SK-N-SH (cell line): Measurements from ENCODE around the gene PRKCD. TPM values are rescaled to one million over a fixed set of nuclear protein-coding genes. Genes with fewer than 3 reads are reported as not detected.

Source experiments
- CTCF ChIA-PET: fragments of 300-600, 350-600 bp; formaldehyde crosslinking; extraction: SDS; loops from one replicate; lab custom pipeline; 2021; lab: Yijun Ruan, JAX
- POLR2A ChIA-PET: fragments of 350-600 bp; sonication (Branson Sonifier 250); formaldehyde crosslinking; extraction: SDS; loops from one replicate; lab custom pipeline; 2020; ENCODE audit warnings: antibody characterized with exemption, inconsistent platforms; lab: Yijun Ruan, JAX
- DNase-seq: peaks from one replicate; pipeline ENCODE4 v3.0.0; 2012
- H2AFZ ChIP-seq: fragments of 200-600 bp; sonication (generic); 2 replicates; pipeline ENCODE4 v1.8.1; 2016; ENCODE audit warnings: antibody characterized with exemption, mild to moderate bottlenecking, low read depth
- H3F3A ChIP-seq: fragments of 200-600 bp; sonication (generic); replicated peaks from 2 replicates; pipeline ENCODE3; 2016; ENCODE audit warnings: antibody characterized with exemption, mild to moderate bottlenecking; ENCODE audit not compliant: insufficient read depth
- H3K27ac ChIP-seq, 2 experiments: fragments of 200-500 bp in 1 of 2; fragments of 200-600 bp in 1 of 2; sonication (Bioruptor generic) in 1 of 2; sonication (generic), shearing (Covaris generic) in 1 of 2; 2 replicates each; pipeline versions ENCODE4 v1.5.1 to v1.6.1; 2014 to 2016; ENCODE audit warnings: low read depth in 2 of 2, inconsistent platforms in 1 of 2, low read length in 1 of 2, mild to moderate bottlenecking in 1 of 2, mixed read lengths in 1 of 2
- H3K27me3 ChIP-seq: fragments of 200-600 bp; sonication (generic), shearing (Covaris generic); 2 replicates; pipeline ENCODE4 v1.6.1; 2016; ENCODE audit warnings: mixed run types; ENCODE audit not compliant: insufficient read depth
- H3K36me3 ChIP-seq, 2 experiments: fragments of 200-500 bp in 1 of 2; fragments of 200-600 bp in 1 of 2; sonication (Bioruptor generic) in 1 of 2; sonication (generic) in 1 of 2; replicated peaks in 1 of 2; 2 replicates each; pipeline versions ENCODE3 to v1.5.1; 2014 to 2016; ENCODE audit warnings: low read length in 1 of 2, mild to moderate bottlenecking in 1 of 2; ENCODE audit not compliant: insufficient read depth in 2 of 2, control insufficient read depth in 1 of 2
- H3K4me1 ChIP-seq, 2 experiments: fragments of 200-500 bp in 1 of 2; fragments of 200-600 bp in 1 of 2; sonication (Bioruptor generic) in 1 of 2; sonication (generic), shearing (Covaris generic) in 1 of 2; 2 replicates each; pipeline versions ENCODE4 v1.5.1 to v1.6.1; 2014 to 2016; ENCODE audit warnings: low read depth in 1 of 2, low read length in 1 of 2, mixed run types in 1 of 2; ENCODE audit not compliant: insufficient read depth in 2 of 2, control insufficient read depth in 1 of 2
- H3K4me2 ChIP-seq: fragments of 200-600 bp; sonication (generic), shearing (Covaris generic); 2 replicates; pipeline ENCODE4 v1.6.1; 2017; ENCODE audit warnings: mixed run types
- H3K4me3 ChIP-seq, 2 experiments: fragments of 200-500 bp in 1 of 2; fragments of 200-600 bp in 1 of 2; sonication (Bioruptor generic) in 1 of 2; sonication (generic), shearing (Covaris generic) in 1 of 2; 2 replicates each; pipeline versions ENCODE4 v1.5.1 to v1.8.1; 2014 to 2016; ENCODE audit warnings: low read depth in 2 of 2, inconsistent platforms in 1 of 2, low read length in 1 of 2, mild to moderate bottlenecking in 1 of 2, mixed read lengths in 1 of 2, moderate library complexity in 1 of 2
- H3K79me2 ChIP-seq: fragments of 200-600 bp; sonication (generic); 2 replicates; pipeline ENCODE4 v1.8.1; 2017; ENCODE audit warnings: mild to moderate bottlenecking; ENCODE audit not compliant: insufficient read depth
- H3K9ac ChIP-seq: fragments of 200-600 bp; sonication (generic); 2 replicates; pipeline ENCODE4 v1.6.1; 2017; ENCODE audit warnings: mixed run types
- H3K9me2 ChIP-seq: fragments of 200-600 bp; sonication (generic); 2 replicates; pipeline ENCODE4 v1.6.1; 2017; ENCODE audit warnings: mixed run types
- H3K9me3 ChIP-seq: fragments of 200-600 bp; sonication (generic); 2 replicates; pipeline ENCODE4 v1.6.1; 2017; ENCODE audit warnings: mixed run types, mild to moderate bottlenecking, moderate library complexity
- H4K20me1 ChIP-seq: fragments of 200-600 bp; sonication (generic); 2 replicates; pipeline ENCODE4 v1.6.1; 2017; ENCODE audit warnings: mild to moderate bottlenecking, mixed run types; ENCODE audit not compliant: insufficient read depth
- EP300 ChIP-seq, 2 experiments: IDR thresholded peaks; 2 replicates each; pipeline versions ENCODE4 v1.4.0 to v1.6.1; 2012; ENCODE audit warnings: borderline replicate concordance in 1 of 2, low read depth in 1 of 2, low read length in 1 of 2
- EZH2phosphoT487 ChIP-seq: fragments of 200-600 bp; sonication (generic); IDR thresholded peaks from 2 replicates; pipeline ENCODE4 v1.6.1; 2017; ENCODE audit warnings: low read depth, mixed run types, mild to moderate bottlenecking, antibody characterized with exemption, moderate library complexity, borderline replicate concordance
- FOSL2 ChIP-seq: IDR thresholded peaks from 2 replicates; pipeline ENCODE4 v1.4.0; 2012; ENCODE audit warnings: low read depth, mild to moderate bottlenecking, moderate library complexity, borderline replicate concordance
- FOXJ3 ChIP-seq: sonication (generic); formaldehyde crosslinking; IDR thresholded peaks from 2 replicates; pipeline ENCODE4 v1.5.1; 2020; ENCODE audit warnings: mild to moderate bottlenecking, missing genetic modification reagents
- FOXM1 ChIP-seq: IDR thresholded peaks from 2 replicates; pipeline ENCODE4 v1.4.0; 2012; ENCODE audit warnings: low read depth, mild to moderate bottlenecking
- GABPA ChIP-seq: IDR thresholded peaks from 2 replicates; pipeline ENCODE4 v1.4.0; 2012; ENCODE audit warnings: low read depth, mild to moderate bottlenecking
- GATA2 ChIP-seq: sonication (generic); formaldehyde crosslinking; IDR thresholded peaks from 2 replicates; pipeline ENCODE4 v1.5.0; 2020; ENCODE audit warnings: mild to moderate bottlenecking, missing genetic modification reagents
- MEF2A ChIP-seq: IDR thresholded peaks from 2 replicates; pipeline ENCODE4 v1.4.0; 2012; ENCODE audit warnings: low read depth, borderline replicate concordance
- NFIC ChIP-seq: IDR thresholded peaks from 2 replicates; pipeline ENCODE4 v1.4.0; 2012; ENCODE audit warnings: borderline replicate concordance
- NRF1 ChIP-seq: IDR thresholded peaks from 2 replicates; pipeline ENCODE4 v1.6.1; 2012; ENCODE audit warnings: low read depth, mild to moderate bottlenecking, low read length
- PBX3 ChIP-seq: IDR thresholded peaks from 2 replicates; pipeline ENCODE4; 2012
- POLR2AphosphoS5 ChIP-seq: IDR thresholded peaks from 2 replicates; pipeline ENCODE4 v1.6.1; 2012; ENCODE audit warnings: low read depth, low read length
- RCOR1 ChIP-seq: fragments of 150-350 bp; IDR thresholded peaks from 2 replicates; pipeline ENCODE4 v1.6.1; 2017; ENCODE audit warnings: antibody characterized with exemption, low read length
- RXRA ChIP-seq: IDR thresholded peaks from 2 replicates; pipeline ENCODE4 v1.4.0; 2012; ENCODE audit warnings: low read depth, mild to moderate bottlenecking, borderline replicate concordance
- SIN3A ChIP-seq: IDR thresholded peaks from 2 replicates; pipeline ENCODE4 v1.6.1; 2012; ENCODE audit warnings: low read depth, mild to moderate bottlenecking, low read length, moderate library complexity, borderline replicate concordance
- TCF12 ChIP-seq: IDR thresholded peaks from 2 replicates; pipeline ENCODE4 v1.4.0; 2012
- TEAD4 ChIP-seq: IDR thresholded peaks from 2 replicates; pipeline ENCODE4 v1.4.0; 2012; ENCODE audit warnings: mild to moderate bottlenecking, borderline replicate concordance; ENCODE audit not compliant: insufficient read depth
- YY1 ChIP-seq: IDR thresholded peaks from 2 replicates; pipeline ENCODE4 v1.4.0; 2012; ENCODE audit warnings: low read depth, mild to moderate bottlenecking
- WGBS: methylation state at CpG from one replicate; pipeline ENCODE4 v1.1.6; 2017; ENCODE audit warnings: low lambda C conversion rate; 5-methylcytosine and 5-hydroxymethylcytosine counted together
- polyA plus RNA-seq, 3 experiments: library from polyadenylated mRNA; depleted of rRNA; stranded (reverse); fragments of >200 nt; gene quantifications; 2 replicates each; pipeline ENCODE4 v1.2.3, GENCODE V29; 2012
- TF ChIP-seq, protein P1 (sequence below): fragments of 200-600 bp; sonication (generic); IDR thresholded peaks from 2 replicates; pipeline ENCODE4 v1.6.1; 2017; ENCODE audit warnings: antibody characterized with exemption, mild to moderate bottlenecking, moderate library complexity
- TF ChIP-seq, protein P2 (sequence below): IDR thresholded peaks from 2 replicates; pipeline ENCODE4 v1.4.0; 2012; ENCODE audit warnings: low read depth
- TF ChIP-seq, protein P3 (sequence below): fragments of 150-350 bp; IDR thresholded peaks from 2 replicates; pipeline ENCODE4 v1.6.1; 2017; ENCODE audit warnings: antibody characterized with exemption, low read length, low read depth, borderline replicate concordance

PRKCD gene
- polyA plus RNA-seq, 1 of the 3 experiments (the other 2 are of a cell fraction), result 29.0 TPM

DNA sequence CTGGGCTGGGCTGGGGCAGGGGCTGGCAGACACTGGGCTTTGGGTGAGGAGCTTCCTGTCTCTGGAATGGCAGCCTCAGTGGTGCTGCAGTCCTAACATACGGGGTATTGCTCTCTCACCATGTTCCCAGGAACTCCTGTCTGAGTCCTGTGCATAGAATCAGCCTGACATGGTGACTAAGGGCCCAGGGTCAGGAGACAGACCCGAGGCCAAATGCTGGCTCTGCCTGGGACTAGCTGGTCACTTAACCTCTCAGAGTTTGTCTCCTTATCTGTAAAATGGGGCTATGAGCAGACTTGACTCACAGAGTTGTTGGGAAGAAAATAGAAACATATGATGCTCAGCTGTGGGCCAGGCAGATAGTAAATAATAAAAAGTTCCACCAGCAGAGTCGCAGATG, 28.3 kb downstream of the PRKCD start:
- H3K27me3 ChIP-seq, result no peaks in the 10 kb centered on the region
- WGBS, result 87% methylated on average over 3 of the region's 3 CpGs
- no peaks in the 10 kb centered on the region for H3K9me3 ChIP-seq
- DNase-seq, result no peak
- POLR2A ChIA-PET, result interaction anchor here (0.6 kb wide), 1 partner anchor 41 kb away, joined by 3 read pairs; no protein-coding TSS in a partner anchor
- TF ChIP-seq FOSL2 (no peak), GABPA (no peak), NFIC (no peak), EZH2phosphoT487 (no peak), TEAD4 (no peak), GATA2 (CRISPR knock-in tag) (no peak), YY1 (no peak), RXRA (no peak)
- H3K4me1 ChIP-seq, result peaks cover 0 to 1% of the 10 kb centered on the region in 2 experiments; a peak in 1 of 4 replicates
- H3K4me2 ChIP-seq, result no peak overlapping the region
- H3K36me3 ChIP-seq, result no peaks in the 10 kb centered on the region
- H3K79me2 ChIP-seq, result no peaks in the 10 kb centered on the region
- no peak overlapping the region for H3K4me3 ChIP-seq
- H3K9me2 ChIP-seq, result no peaks in the 10 kb centered on the region
- H4K20me1 ChIP-seq, result no peaks in the 10 kb centered on the region
- H3K9ac ChIP-seq, result no peak overlapping the region
- H3K27ac ChIP-seq, result no peak overlapping the region
- H2AFZ ChIP-seq, result no peak overlapping the region
- CTCF ChIA-PET, result interaction anchor here (0.6 to 5.2 kb wide), 3 partner anchors 55 to 78 kb away, joined by 3 to 25 read pairs (median 4); no protein-coding TSS in a partner anchor
- H3F3A ChIP-seq, result no peaks in the 10 kb centered on the region

DNA sequence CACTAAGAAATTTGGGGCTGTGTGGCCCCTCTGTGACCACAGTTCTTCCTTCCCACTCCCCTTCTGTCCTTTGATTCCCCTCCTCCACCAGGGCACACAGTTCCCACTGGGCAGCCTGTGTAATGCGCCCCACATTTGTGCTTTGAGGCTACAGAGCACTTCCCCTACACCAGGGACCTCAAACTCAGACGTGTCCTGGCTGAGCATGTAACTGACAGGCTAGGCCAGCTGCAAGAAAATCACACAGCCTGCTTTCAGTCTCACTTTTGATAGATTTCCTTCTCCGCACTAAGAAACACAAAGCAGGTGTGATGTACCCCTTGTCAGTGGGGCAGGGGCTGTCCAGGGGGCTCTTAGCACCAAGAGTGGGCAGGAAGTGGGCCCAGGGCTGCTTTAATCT, 29.6 kb downstream of the PRKCD start:
- no peaks in the 10 kb centered on the region for H3F3A ChIP-seq
- H3K4me1 ChIP-seq, result peaks cover 0 to 7% of the 10 kb centered on the region in 2 experiments; a peak in 1 of 4 replicates
- TF ChIP-seq TEAD4 (no peak), NRF1 (no peak), GATA2 (CRISPR knock-in tag) (no peak), YY1 (no peak), PBX3 (no peak), NFIC (no peak), SIN3A (no peak), FOXJ3 (CRISPR knock-in tag) (no peak), RCOR1 (no peak), MEF2A (no peak), FOXM1 (no peak), POLR2AphosphoS5 (no peak), GABPA (no peak), EP300 (IDR thresholded peaks at IDR 0.05; ENCODE audit: borderline replicate concordance in 1 of 2, low read depth in 1 of 2, low read length in 1 of 2) (no peak), EZH2phosphoT487 (no peak), TCF12 (no peak)
- TF ChIP-seq, protein P1, sequence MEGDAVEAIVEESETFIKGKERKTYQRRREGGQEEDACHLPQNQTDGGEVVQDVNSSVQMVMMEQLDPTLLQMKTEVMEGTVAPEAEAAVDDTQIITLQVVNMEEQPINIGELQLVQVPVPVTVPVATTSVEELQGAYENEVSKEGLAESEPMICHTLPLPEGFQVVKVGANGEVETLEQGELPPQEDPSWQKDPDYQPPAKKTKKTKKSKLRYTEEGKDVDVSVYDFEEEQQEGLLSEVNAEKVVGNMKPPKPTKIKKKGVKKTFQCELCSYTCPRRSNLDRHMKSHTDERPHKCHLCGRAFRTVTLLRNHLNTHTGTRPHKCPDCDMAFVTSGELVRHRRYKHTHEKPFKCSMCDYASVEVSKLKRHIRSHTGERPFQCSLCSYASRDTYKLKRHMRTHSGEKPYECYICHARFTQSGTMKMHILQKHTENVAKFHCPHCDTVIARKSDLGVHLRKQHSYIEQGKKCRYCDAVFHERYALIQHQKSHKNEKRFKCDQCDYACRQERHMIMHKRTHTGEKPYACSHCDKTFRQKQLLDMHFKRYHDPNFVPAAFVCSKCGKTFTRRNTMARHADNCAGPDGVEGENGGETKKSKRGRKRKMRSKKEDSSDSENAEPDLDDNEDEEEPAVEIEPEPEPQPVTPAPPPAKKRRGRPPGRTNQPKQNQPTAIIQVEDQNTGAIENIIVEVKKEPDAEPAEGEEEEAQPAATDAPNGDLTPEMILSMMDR, result no peak
- TF ChIP-seq, protein P2, sequence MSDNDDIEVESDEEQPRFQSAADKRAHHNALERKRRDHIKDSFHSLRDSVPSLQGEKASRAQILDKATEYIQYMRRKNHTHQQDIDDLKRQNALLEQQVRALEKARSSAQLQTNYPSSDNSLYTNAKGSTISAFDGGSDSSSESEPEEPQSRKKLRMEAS, result no peak
- TF ChIP-seq, protein P3, sequence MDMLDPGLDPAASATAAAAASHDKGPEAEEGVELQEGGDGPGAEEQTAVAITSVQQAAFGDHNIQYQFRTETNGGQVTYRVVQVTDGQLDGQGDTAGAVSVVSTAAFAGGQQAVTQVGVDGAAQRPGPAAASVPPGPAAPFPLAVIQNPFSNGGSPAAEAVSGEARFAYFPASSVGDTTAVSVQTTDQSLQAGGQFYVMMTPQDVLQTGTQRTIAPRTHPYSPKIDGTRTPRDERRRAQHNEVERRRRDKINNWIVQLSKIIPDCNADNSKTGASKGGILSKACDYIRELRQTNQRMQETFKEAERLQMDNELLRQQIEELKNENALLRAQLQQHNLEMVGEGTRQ, result no peak
- no peak overlapping the region for H3K4me2 ChIP-seq
- CTCF ChIA-PET, result interaction anchor here (0.6 to 5.2 kb wide), 3 partner anchors 18 to 76 kb away, joined by 3 to 25 read pairs (median 7); no protein-coding TSS in a partner anchor
- H2AFZ ChIP-seq, result no peak overlapping the region
- no peak overlapping the region for H3K4me3 ChIP-seq
- no peak overlapping the region for H3K9ac ChIP-seq
- no peaks in the 10 kb centered on the region for H4K20me1 ChIP-seq
- no peak for DNase-seq
- POLR2A ChIA-PET, result no interaction called here
- H3K27ac ChIP-seq, result no peak overlapping the region
- H3K9me3 ChIP-seq, result no peaks in the 10 kb centered on the region
- H3K36me3 ChIP-seq, result no peaks in the 10 kb centered on the region
- H3K79me2 ChIP-seq, result no peaks in the 10 kb centered on the region
- no peaks in the 10 kb centered on the region for H3K27me3 ChIP-seq
- WGBS, result 96% methylated on average over 3 of the region's 3 CpGs
- H3K9me2 ChIP-seq, result no peaks in the 10 kb centered on the region
